H1 (cell line): Measurements from ENCODE around the gene CRY1. TPM values are rescaled to one million over a fixed set of nuclear protein-coding genes. Genes with fewer than 3 reads are reported as not detected.

Source experiments
- CTCF ChIA-PET: fragments of 300-600 bp; sonication (Branson Sonifier 250); formaldehyde crosslinking; loops from one replicate; lab custom pipeline; 2021; ENCODE audit not compliant: partially characterized antibody; lab: Charles Lee
- POLR2A ChIA-PET: fragments of 300-600 bp; sonication (Branson Sonifier 250); formaldehyde crosslinking; loops from one replicate; lab custom pipeline; 2021; ENCODE audit warnings: inconsistent platforms; ENCODE audit not compliant: partially characterized antibody; lab: Charles Lee
- DNase-seq, 2 experiments: peaks; one replicate each; pipeline versions ENCODE4 v3.0.0 to v3.0.0-alpha.2; 2010 to 2022; ENCODE audit warnings: low spot score in 2 of 2, low read depth in 1 of 2, mixed read lengths in 1 of 2
- FAIRE-seq: peaks from 2 replicates; lab custom pipeline; 2011; peaks lifted over from hg19 to GRCh38; lab: Jason Lieb, UNC
- H2AFZ ChIP-seq: 2 replicates; pipeline ENCODE4 v1.8.1; 2012; ENCODE audit warnings: low read length, inconsistent platforms
- H2AK5ac ChIP-seq: 2 replicates; pipeline ENCODE4 v1.6.1; 2013; ENCODE audit warnings: low read depth, low read length
- H2BK120ac ChIP-seq: replicated peaks from 2 replicates; pipeline ENCODE3; 2013; ENCODE audit warnings: low read depth, low read length, inconsistent platforms
- H2BK12ac ChIP-seq: 2 replicates; pipeline ENCODE4 v1.6.1; 2013; ENCODE audit warnings: low read depth, low read length
- H2BK15ac ChIP-seq: 2 replicates; pipeline ENCODE4 v1.6.1; 2013; ENCODE audit warnings: low read length
- H2BK20ac ChIP-seq: 2 replicates; pipeline ENCODE4 v1.6.1; 2013; ENCODE audit warnings: low read length
- H2BK5ac ChIP-seq: 2 replicates; pipeline ENCODE4 v1.6.1; 2013; ENCODE audit warnings: low read depth, low read length
- H3K14ac ChIP-seq: 2 replicates; pipeline ENCODE4 v1.6.1; 2013; ENCODE audit warnings: inconsistent platforms; ENCODE audit not compliant: insufficient read length
- H3K18ac ChIP-seq: 2 replicates; pipeline ENCODE4 v1.6.1; 2013; ENCODE audit warnings: low read length; ENCODE audit errors: extremely low read depth
- H3K23ac ChIP-seq: 2 replicates; pipeline ENCODE4 v1.6.1; 2013; ENCODE audit warnings: inconsistent platforms; ENCODE audit not compliant: insufficient read length
- H3K23me2 ChIP-seq: 2 replicates; pipeline ENCODE4 v1.6.1; 2013; ENCODE audit warnings: low read depth, low read length
- H3K27ac ChIP-seq: 2 replicates; pipeline ENCODE4 v1.6.1; 2011; ENCODE audit warnings: low read depth, low read length, inconsistent platforms
- H3K27me3 ChIP-seq, 4 experiments: replicated peaks in 1 of 4; 1 replicate in 1 of 4; 2 replicates in 3 of 4; pipeline versions ENCODE4 v1.6.1 to v1.8.1; 2011 to 2013; ENCODE audit warnings: low read length in 3 of 4, mild to moderate bottlenecking in 3 of 4, inconsistent platforms in 2 of 4, mixed read lengths in 2 of 4, moderate library complexity in 1 of 4; ENCODE audit not compliant: control insufficient read depth in 3 of 4, insufficient read depth in 3 of 4; ENCODE audit errors: extremely low read depth in 1 of 4
- H3K36me3 ChIP-seq, 4 experiments: 2 replicates each; pipeline versions ENCODE4 v1.6.1 to v1.8.1; 2011 to 2013; ENCODE audit warnings: mild to moderate bottlenecking in 4 of 4, low read length in 3 of 4, moderate library complexity in 2 of 4, control low read depth in 1 of 4, inconsistent platforms in 1 of 4; ENCODE audit not compliant: insufficient read depth in 4 of 4, control insufficient read depth in 2 of 4
- H3K4ac ChIP-seq: replicated peaks from 2 replicates; pipeline ENCODE3; 2013; ENCODE audit warnings: low read length, low read depth, mixed read lengths, inconsistent platforms; ENCODE audit not compliant: insufficient read length
- H3K4me1 ChIP-seq, 4 experiments: replicated peaks in 1 of 4; 1 replicate in 1 of 4; 2 replicates in 3 of 4; pipeline versions ENCODE4 v1.6.1 to v1.8.1; 2011 to 2013; ENCODE audit warnings: low read length in 3 of 4, inconsistent platforms in 2 of 4, mixed read lengths in 1 of 4; ENCODE audit not compliant: insufficient read depth in 4 of 4, control insufficient read depth in 3 of 4
- H3K4me2 ChIP-seq, 2 experiments: 2 replicates each; pipeline versions ENCODE4 v1.6.1 to v1.8.1; 2011 to 2013; ENCODE audit warnings: low read depth in 2 of 2, low read length in 2 of 2, control low read depth in 1 of 2, inconsistent platforms in 1 of 2, mild to moderate bottlenecking in 1 of 2; ENCODE audit not compliant: insufficient read depth in 1 of 2
- H3K4me3 ChIP-seq, 4 experiments: fragments of 200-600, 300-600 bp in 1 of 4; sonication (generic), shearing (Covaris generic), sonication (Bioruptor Twin) in 1 of 4; 2 replicates each; pipeline versions ENCODE4 v1.5.1 to v1.8.1; 2011 to 2016; ENCODE audit warnings: low read length in 4 of 4, low read depth in 3 of 4, control low read depth in 2 of 4, inconsistent platforms in 2 of 4, mild to moderate bottlenecking in 2 of 4, mixed read lengths in 1 of 4, moderate library complexity in 1 of 4; ENCODE audit not compliant: insufficient read depth in 2 of 4; ENCODE audit errors: extremely low read depth in 1 of 4
- H3K56ac ChIP-seq: replicated peaks from 2 replicates; pipeline ENCODE3; 2013; ENCODE audit warnings: low read depth, mild to moderate bottlenecking, mixed read lengths, low read length, inconsistent platforms; ENCODE audit not compliant: insufficient read length
- H3K79me1 ChIP-seq: 2 replicates; pipeline ENCODE4 v1.6.1; 2013; ENCODE audit warnings: low read depth, low read length, control low read depth
- H3K79me2 ChIP-seq, 2 experiments: 2 replicates each; pipeline versions ENCODE4 v1.6.1 to v1.8.1; 2012 to 2013; ENCODE audit warnings: low read length in 2 of 2, mild to moderate bottlenecking in 2 of 2, inconsistent platforms in 1 of 2; ENCODE audit not compliant: insufficient read depth in 2 of 2, control insufficient read depth in 1 of 2
- H3K9ac ChIP-seq, 4 experiments: replicated peaks in 1 of 4; 1 replicate in 1 of 4; 2 replicates in 3 of 4; pipeline versions ENCODE4 v1.6.1 to v1.8.1; 2011 to 2013; ENCODE audit warnings: low read depth in 3 of 4, low read length in 3 of 4, control low read depth in 2 of 4, mild to moderate bottlenecking in 2 of 4, moderate library complexity in 2 of 4, inconsistent platforms in 1 of 4; ENCODE audit errors: extremely low read depth in 1 of 4
- H3K9me3 ChIP-seq, 2 experiments: 2 replicates each; pipeline versions ENCODE4 v1.6.1 to v1.8.1; 2012 to 2013; ENCODE audit warnings: mild to moderate bottlenecking in 2 of 2, moderate library complexity in 2 of 2, control low read depth in 1 of 2, inconsistent platforms in 1 of 2, low read depth in 1 of 2, low read length in 1 of 2, mixed read lengths in 1 of 2; ENCODE audit not compliant: insufficient read depth in 2 of 2
- H4K20me1 ChIP-seq, 2 experiments: replicated peaks in 1 of 2; 2 replicates each; pipeline versions ENCODE3 to v1.8.1; 2011 to 2013; ENCODE audit warnings: inconsistent platforms in 2 of 2, low read length in 2 of 2, mild to moderate bottlenecking in 1 of 2; ENCODE audit not compliant: insufficient read depth in 2 of 2, control insufficient read depth in 1 of 2
- H4K5ac ChIP-seq: 2 replicates; pipeline ENCODE4 v1.6.1; 2013; ENCODE audit warnings: low read length, low read depth, mixed read lengths, inconsistent platforms; ENCODE audit not compliant: insufficient read length
- H4K8ac ChIP-seq: 2 replicates; pipeline ENCODE4 v1.8.0; 2013; ENCODE audit warnings: mild to moderate bottlenecking, moderate library complexity, low read length, inconsistent platforms; ENCODE audit not compliant: insufficient read depth; ENCODE audit errors: extremely low read depth
- H4K91ac ChIP-seq: replicated peaks from 2 replicates; pipeline ENCODE3; 2013; ENCODE audit warnings: low read length, mixed read lengths, inconsistent platforms; ENCODE audit not compliant: insufficient read length
- ATF3 ChIP-seq: IDR thresholded peaks from 2 replicates; pipeline ENCODE4 v1.6.1; 2011; ENCODE audit warnings: low read depth, mild to moderate bottlenecking, low read length; ENCODE audit not compliant: insufficient read depth
- CBX5 ChIP-seq: fragments of 300-800, 300-1000 bp; sonication (generic); IDR thresholded peaks from 2 replicates; pipeline ENCODE4 v1.7.1; 2016; ENCODE audit warnings: antibody characterized with exemption, low read length, low read depth
- CBX8 ChIP-seq: fragments of 300-800, 300-1000 bp; sonication (generic); IDR thresholded peaks from 2 replicates; pipeline ENCODE4 v1.7.1; 2016; ENCODE audit warnings: low read depth, low read length, borderline replicate concordance
- CHD2 ChIP-seq: IDR thresholded peaks from 2 replicates; pipeline ENCODE4 v1.6.1; 2012; ENCODE audit warnings: low read length, improper control_type of control experiment
- KDM1A ChIP-seq: fragments of 200-600, 300-600 bp; sonication (generic); IDR thresholded peaks from 2 replicates; pipeline ENCODE4 v1.7.1; 2016; ENCODE audit warnings: mild to moderate bottlenecking, low read length, borderline replicate concordance
- RAD21 ChIP-seq, 2 experiments: IDR thresholded peaks in 1 of 2; conservative IDR thresholded peaks in 1 of 2; 2 replicates each; pipeline ENCODE4 v1.6.1; 2011; ENCODE audit warnings: low read depth in 2 of 2, low read length in 2 of 2, improper control_type of control experiment in 1 of 2, inconsistent platforms in 1 of 2, mild to moderate bottlenecking in 1 of 2, moderate library complexity in 1 of 2
- RFX5 ChIP-seq: IDR thresholded peaks from 2 replicates; pipeline ENCODE4 v1.6.1; 2011; ENCODE audit warnings: low read depth, low read length, improper control_type of control experiment, borderline replicate concordance
- SIRT6 ChIP-seq: IDR thresholded peaks from one replicate; pipeline ENCODE4 v1.7.1; 2012; ENCODE audit warnings: low read length, inconsistent platforms
- SRF ChIP-seq: IDR thresholded peaks from 2 replicates; pipeline ENCODE4 v1.6.1; 2011; ENCODE audit warnings: mild to moderate bottlenecking, low read depth, low read length, moderate library complexity
- TAF1 ChIP-seq: IDR thresholded peaks from 2 replicates; pipeline ENCODE4 v1.6.1; 2011; ENCODE audit warnings: mild to moderate bottlenecking, low read depth, low read length
- ZNF274 ChIP-seq: IDR thresholded peaks from 2 replicates; pipeline ENCODE4 v1.7.0; 2012; ENCODE audit warnings: low read length, borderline replicate concordance; ENCODE audit errors: extremely low read depth
- polyA plus RNA-seq, 7 experiments: library from polyadenylated mRNA; depleted of rRNA in 3 of 7; stranded (reverse) in 5 of 7; unstranded in 2 of 7; fragments of >200 nt in 5 of 7; fragments of 200-250 nt in 2 of 7; gene quantifications; 1 replicate in 5 of 7; 2 replicates in 1 of 7; 4 replicates in 1 of 7; pipeline versions ENCODE4 v1.2.1 to v1.2.3, GENCODE V29; 2011 to 2013; ENCODE audit warnings: missing spikeins in 2 of 7, mixed read lengths in 2 of 7
- total RNA-seq: library from RNA; stranded (reverse); fragmentation: NEBNext Ultra II Directional; extraction: Animal tissue kit (Norgen Biotek cat#: 25700); gene quantifications from 2 replicates; pipeline ENCODE4 v1.2.1, GENCODE V29; 2021
- TF ChIP-seq, protein P1 (sequence below), 3 experiments: IDR thresholded peaks; 1 replicate in 2 of 3; 2 replicates in 1 of 3; pipeline versions ENCODE4 v1.5.1 to v1.6.1; 2011; ENCODE audit warnings: low read length in 3 of 3, mild to moderate bottlenecking in 3 of 3, inconsistent platforms in 2 of 3, low read depth in 1 of 3, moderate library complexity in 1 of 3; ENCODE audit not compliant: insufficient read depth in 1 of 3; ENCODE audit errors: control extremely low read depth in 1 of 3

The CRY1 gene
- total and polyA plus RNA-seq, 2 of the 8 experiments (the other 6 are each of a cell fraction or from before 2014, with no cell fraction given), result 13.6 to 25.1 TPM

DNA sequence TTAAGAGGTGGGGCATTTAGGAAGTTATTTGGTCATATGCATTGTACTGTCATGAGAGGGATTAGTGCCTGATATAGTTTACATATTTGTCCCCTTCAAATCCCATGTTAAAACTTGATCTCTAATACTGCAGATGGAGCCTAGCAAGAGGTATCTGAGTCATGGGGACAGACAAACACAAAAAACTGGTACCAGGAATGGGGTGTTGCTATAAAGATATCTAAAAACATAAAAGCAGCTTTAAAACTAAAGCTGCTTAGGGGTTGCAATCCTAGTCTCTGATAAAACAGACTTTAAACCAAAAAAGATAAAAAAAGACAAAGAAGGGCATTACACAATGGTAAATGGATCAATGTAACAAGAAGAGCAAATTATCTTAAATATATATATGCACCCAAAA, 11.6 kb downstream of the CRY1 start:
- H3K36me3 ChIP-seq, result no peaks in the 10 kb centered on the region
- POLR2A ChIA-PET, result no interaction called here
- CTCF ChIA-PET, result no interaction called here
- H3K79me2 ChIP-seq, result peaks cover 6 to 34% of the 10 kb centered on the region in 2 experiments
- no peaks in the 10 kb centered on the region for H3K9me3 ChIP-seq
- H2BK15ac ChIP-seq, result no peak overlapping the region
- H3K4ac ChIP-seq, result no peak overlapping the region
- H3K14ac ChIP-seq, result no peak overlapping the region
- no peak overlapping the region for H3K9ac ChIP-seq
- DNase-seq (no peak), FAIRE-seq (no peak)
- no peak overlapping the region for H4K8ac ChIP-seq
- no peak overlapping the region for H2BK120ac ChIP-seq
- H4K91ac ChIP-seq, result no peak overlapping the region
- H4K5ac ChIP-seq, result no peak overlapping the region
- H2BK5ac ChIP-seq, result no peak overlapping the region
- H2AFZ ChIP-seq, result no peak overlapping the region
- H3K4me2 ChIP-seq, result no peak overlapping the region
- H3K27me3 ChIP-seq, result no peaks in the 10 kb centered on the region
- no peak overlapping the region for H3K18ac ChIP-seq
- H4K20me1 ChIP-seq, result no peaks in the 10 kb centered on the region
- H3K23me2 ChIP-seq, result peaks cover 2% of the 10 kb centered on the region; the same call in 1 of the 2 replicates
- no peak overlapping the region for H3K56ac ChIP-seq
- no peak overlapping the region for H2BK12ac ChIP-seq
- H3K27ac ChIP-seq, result no peak overlapping the region
- H2BK20ac ChIP-seq, result no peak overlapping the region
- H3K23ac ChIP-seq, result no peak overlapping the region
- H2AK5ac ChIP-seq, result no peak overlapping the region
- H3K4me1 ChIP-seq, result peaks cover 0 to 2% (median 0%) of the 10 kb centered on the region in 4 experiments; a peak in 2 of 7 replicates
- peaks cover 3% of the 10 kb centered on the region; the same call in 1 of the 2 replicates for H3K79me1 ChIP-seq
- H3K4me3 ChIP-seq, result no peak overlapping the region
- TF ChIP-seq, protein P1, sequence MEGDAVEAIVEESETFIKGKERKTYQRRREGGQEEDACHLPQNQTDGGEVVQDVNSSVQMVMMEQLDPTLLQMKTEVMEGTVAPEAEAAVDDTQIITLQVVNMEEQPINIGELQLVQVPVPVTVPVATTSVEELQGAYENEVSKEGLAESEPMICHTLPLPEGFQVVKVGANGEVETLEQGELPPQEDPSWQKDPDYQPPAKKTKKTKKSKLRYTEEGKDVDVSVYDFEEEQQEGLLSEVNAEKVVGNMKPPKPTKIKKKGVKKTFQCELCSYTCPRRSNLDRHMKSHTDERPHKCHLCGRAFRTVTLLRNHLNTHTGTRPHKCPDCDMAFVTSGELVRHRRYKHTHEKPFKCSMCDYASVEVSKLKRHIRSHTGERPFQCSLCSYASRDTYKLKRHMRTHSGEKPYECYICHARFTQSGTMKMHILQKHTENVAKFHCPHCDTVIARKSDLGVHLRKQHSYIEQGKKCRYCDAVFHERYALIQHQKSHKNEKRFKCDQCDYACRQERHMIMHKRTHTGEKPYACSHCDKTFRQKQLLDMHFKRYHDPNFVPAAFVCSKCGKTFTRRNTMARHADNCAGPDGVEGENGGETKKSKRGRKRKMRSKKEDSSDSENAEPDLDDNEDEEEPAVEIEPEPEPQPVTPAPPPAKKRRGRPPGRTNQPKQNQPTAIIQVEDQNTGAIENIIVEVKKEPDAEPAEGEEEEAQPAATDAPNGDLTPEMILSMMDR (IDR thresholded peaks at IDR 0.05; ENCODE audit: control extremely low read depth in 1 of 3, insufficient read depth in 1 of 3, low read depth in 1 of 3, low read length in 3 of 3), result no peak
- TF ChIP-seq CBX5, result no peak
- no peak for TF ChIP-seq CHD2
- TF ChIP-seq KDM1A, result no peak
- no peak for TF ChIP-seq CBX8
- TF ChIP-seq ZNF274, result no peak
- no peak for TF ChIP-seq RFX5
- no peak for TF ChIP-seq SIRT6
- TF ChIP-seq TAF1, result no peak
- TF ChIP-seq SRF, result no peak
- TF ChIP-seq ATF3, result no peak
- TF ChIP-seq RAD21 (IDR thresholded peaks at IDR 0.05 in 1 of 2, conservative IDR thresholded peaks at IDR 0.05 in 1 of 2; ENCODE audit: low read depth in 2 of 2, low read length in 2 of 2), result no peak
